ENCODE results near the gene ARL10.

Gene ARL10

DNA sequence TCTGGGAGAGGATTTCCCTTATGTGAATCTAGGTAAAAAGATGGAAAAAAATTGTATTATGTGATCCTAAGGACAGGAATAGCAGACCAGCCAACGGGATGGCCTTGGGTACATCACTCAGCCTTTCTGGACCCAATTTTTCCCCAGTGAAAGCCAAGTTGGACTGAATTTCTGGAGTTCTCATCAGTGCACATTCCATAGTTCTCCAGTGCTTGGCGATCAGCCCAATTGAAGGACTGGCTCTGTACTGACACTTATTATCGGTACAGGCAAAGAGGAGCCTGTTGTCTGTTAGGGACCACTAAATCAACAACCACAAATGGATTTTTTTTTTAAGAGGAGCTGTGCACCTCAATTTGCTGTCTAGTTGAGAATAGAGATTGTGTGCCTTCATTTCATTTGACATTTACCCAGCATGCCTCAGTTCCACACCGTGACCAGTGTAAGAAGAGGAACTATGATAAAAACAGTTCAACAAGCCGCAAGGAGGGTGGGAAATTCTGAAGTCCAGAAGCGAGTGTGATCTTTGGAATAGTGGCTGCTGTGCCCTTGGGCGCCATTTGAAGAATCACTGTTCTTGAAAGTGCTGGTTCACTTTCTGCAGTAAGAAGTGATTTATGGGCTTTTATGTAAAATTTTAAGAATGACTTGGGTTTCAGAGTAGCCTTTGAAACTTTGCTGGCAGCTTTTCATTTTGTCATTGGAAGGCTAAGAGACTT is 8.0 kb downstream of the ARL10 start:
- TF ChIP-seq, protein P1, sequence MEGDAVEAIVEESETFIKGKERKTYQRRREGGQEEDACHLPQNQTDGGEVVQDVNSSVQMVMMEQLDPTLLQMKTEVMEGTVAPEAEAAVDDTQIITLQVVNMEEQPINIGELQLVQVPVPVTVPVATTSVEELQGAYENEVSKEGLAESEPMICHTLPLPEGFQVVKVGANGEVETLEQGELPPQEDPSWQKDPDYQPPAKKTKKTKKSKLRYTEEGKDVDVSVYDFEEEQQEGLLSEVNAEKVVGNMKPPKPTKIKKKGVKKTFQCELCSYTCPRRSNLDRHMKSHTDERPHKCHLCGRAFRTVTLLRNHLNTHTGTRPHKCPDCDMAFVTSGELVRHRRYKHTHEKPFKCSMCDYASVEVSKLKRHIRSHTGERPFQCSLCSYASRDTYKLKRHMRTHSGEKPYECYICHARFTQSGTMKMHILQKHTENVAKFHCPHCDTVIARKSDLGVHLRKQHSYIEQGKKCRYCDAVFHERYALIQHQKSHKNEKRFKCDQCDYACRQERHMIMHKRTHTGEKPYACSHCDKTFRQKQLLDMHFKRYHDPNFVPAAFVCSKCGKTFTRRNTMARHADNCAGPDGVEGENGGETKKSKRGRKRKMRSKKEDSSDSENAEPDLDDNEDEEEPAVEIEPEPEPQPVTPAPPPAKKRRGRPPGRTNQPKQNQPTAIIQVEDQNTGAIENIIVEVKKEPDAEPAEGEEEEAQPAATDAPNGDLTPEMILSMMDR (IDR thresholded peaks at IDR 0.05; ENCODE audit: borderline replicate concordance, insufficient read depth, low read depth, low read length): no peak
- no peak overlapping the region for H3K4me3 ChIP-seq (ENCODE audit: low read depth, low read length)

DNA sequence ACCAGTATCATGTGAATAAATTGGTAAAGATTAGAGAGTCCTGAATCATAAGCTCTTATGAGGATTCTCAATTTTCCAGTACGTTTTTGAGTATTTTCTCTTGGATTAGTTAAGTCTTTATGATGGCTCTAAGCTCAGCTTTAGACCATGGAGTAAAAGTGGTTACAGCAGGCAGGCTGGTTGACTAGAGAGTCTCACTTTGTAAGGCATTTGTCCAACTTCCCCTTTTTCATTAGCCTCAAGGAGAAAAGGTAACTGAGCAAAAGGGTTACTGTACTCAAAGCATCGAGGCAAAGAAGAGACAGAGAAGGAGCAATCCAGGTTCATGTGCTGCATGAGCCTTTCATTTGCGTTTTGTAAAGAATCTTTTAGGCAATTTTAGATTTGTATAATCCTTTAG is 14.6 kb downstream of the ARL10 start:
- TF ChIP-seq, protein P1 (IDR thresholded peaks at IDR 0.05; ENCODE audit: borderline replicate concordance, insufficient read depth, low read depth, low read length): no peak
- H3K4me3 ChIP-seq (ENCODE audit: low read depth, low read length): no peak overlapping the region

DNA sequence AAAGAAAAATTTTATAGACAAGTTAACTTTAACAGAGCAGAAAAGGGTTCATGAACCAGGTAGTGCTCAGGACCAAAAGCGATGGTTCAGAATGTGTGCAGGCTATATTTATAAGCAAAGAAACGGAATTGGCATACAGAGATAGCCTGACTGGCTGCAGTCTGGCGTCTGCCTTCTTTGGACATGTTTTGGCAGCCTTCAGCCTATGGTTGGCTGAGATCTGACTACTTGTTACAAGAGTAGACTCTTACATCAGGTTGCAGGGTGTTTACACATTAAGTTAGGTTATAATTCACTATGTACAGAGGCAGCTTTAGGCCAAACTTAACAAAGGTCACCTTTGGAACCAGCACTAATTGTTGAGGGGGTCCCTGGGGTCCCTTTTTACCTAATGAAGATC is 16.1 kb downstream of the ARL10 start:
- H3K4me3 ChIP-seq (ENCODE audit: low read depth, low read length): no peak overlapping the region
- TF ChIP-seq, protein P1 (IDR thresholded peaks at IDR 0.05; ENCODE audit: borderline replicate concordance, insufficient read depth, low read depth, low read length): no peak

DNA sequence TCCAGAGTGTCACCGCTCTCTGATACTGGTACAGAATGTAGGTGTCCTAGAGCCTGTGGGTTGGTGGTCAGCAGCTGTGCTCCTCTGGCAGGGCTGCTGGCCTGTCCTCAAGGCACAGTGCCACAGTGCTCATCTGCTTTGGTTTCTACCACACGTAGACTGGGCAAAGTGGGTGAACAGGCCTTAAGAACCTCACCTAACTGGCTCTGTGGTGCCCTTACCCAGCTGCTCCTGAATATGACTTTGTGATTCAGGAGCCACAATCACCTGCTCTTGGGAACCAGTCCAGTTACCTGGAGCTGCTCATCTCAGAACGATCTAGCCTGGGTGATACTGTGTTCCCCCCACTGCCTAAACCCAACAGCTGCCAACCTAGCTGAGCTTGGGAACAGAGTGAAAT is 16.7 kb downstream of the ARL10 start:
- TF ChIP-seq, protein P1 (IDR thresholded peaks at IDR 0.05; ENCODE audit: borderline replicate concordance, insufficient read depth, low read depth, low read length): no peak
- H3K4me3 ChIP-seq (ENCODE audit: low read depth, low read length): no peak overlapping the region

DNA sequence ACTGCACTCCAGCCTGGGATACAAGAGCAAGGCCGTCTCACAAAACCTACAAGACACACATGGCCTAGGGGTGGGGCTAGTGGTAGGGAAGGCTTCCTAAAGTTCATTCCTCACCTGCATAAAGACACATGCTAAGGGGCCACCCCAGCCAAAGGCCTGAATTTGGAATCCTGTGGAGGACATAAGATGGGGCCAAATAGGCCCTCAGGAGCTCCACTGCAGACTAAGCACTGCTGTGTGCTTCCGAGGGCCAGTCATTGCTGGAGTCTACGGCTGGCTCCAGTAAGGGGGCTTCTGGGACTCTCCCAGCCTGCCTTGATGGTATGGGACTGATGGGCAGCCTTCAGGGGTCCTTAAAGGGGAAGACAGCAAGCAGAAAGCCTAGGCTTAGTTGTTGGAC is 17.4 kb downstream of the ARL10 start:
- TF ChIP-seq, protein P1 (IDR thresholded peaks at IDR 0.05; ENCODE audit: borderline replicate concordance, insufficient read depth, low read depth, low read length): no peak
- no peak overlapping the region for H3K4me3 ChIP-seq (ENCODE audit: low read depth, low read length)

DNA sequence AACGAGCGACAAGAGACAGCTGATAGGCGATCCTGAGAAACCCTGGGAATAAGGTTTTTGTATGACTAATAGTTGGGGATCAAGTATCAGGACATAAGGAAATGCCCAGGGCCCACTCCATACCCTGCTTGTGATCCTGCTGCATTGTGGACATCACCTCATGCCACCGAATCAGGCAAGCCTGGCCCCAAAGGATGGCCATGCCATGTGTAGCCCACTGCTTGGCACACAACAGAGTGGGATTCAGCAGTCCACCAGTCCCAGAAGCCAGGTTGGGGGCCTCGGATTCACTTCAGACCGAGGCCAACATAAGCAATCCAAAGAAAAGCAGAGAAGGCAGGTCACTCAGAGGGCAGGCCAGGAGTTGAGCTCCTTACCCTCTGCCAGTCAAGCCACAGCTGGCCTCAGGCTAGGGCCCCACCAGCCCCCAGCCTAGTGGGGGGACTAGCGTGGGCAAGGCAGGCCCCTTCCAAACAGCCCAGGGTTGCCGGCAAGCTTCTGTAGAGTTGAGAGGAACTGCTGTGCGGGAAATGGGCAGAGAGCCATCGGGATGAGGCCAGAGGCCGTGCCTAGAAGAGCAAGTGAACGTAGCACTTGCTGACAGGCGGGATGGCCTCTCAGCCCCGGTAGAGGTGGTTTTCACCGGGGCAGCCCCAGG is 18.1 kb downstream of the ARL10 start:
- no peak overlapping the region for H3K4me3 ChIP-seq (ENCODE audit: low read depth, low read length)
- TF ChIP-seq, protein P1 (IDR thresholded peaks at IDR 0.05; ENCODE audit: borderline replicate concordance, insufficient read depth, low read depth, low read length): no peak

DNA sequence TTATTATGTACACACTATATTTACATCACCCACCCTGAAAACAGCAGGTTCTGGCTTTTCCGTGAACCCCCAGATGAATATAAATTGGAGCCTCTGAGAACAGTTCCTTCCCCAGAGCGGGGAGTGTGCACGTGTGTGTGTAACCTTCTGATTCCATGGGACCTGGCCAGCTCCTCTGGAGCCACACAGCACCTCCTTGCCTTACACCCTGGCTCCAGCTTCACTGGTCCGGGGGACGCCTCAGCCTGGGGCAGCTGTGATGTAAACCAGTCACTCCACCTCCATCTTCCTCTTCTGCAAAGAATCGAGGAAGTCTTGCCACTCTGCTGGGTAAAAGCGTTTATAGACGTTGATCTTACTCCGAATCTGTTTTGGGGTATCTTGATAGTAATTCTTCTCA is 18.7 kb downstream of the ARL10 start:
- TF ChIP-seq, protein P1 (IDR thresholded peaks at IDR 0.05; ENCODE audit: borderline replicate concordance, insufficient read depth, low read depth, low read length): no peak
- no peak overlapping the region for H3K4me3 ChIP-seq (ENCODE audit: low read depth, low read length)

All from GM12875 (cell line).